SHP77 treated with DMSO at 0.1 percent for 48 hours (cell line): ENCODE measurements around the gene RBM28.

Experiments used
- DNase-seq: peaks from one replicate; lab custom pipeline; 2025; lab: John Stamatoyannopoulos, UW

RBM28 gene

GRCh38 chr7:128259131-128260061 lies 84.3 kb downstream of the RBM28 start:
- no peak for DNase-seq

GRCh38 chr7:128257458-128257857 lies 86.2 kb downstream of the RBM28 start:
- no peak for DNase-seq

- no peak for DNase-seq
Measured at GRCh38 chr7:128255271-128255670, 88.4 kb downstream of the RBM28 start.

- DNase-seq, result no peak
Measured at GRCh38 chr7:128254470-128254869, 89.2 kb downstream of the RBM28 start.

- DNase-seq, result no peak
Measured at GRCh38 chr7:128253701-128254100, 90.0 kb downstream of the RBM28 start.

GRCh38 chr7:128251337-128251736 lies 92.4 kb downstream of the RBM28 start:
- DNase-seq, result no peak
